Mesothelial cell of epicardium (in vitro differentiated cells): ENCODE data around the gene SORCS3. TPM values are rescaled to one million over a fixed set of nuclear protein-coding genes. Genes with fewer than 3 reads are reported as not detected.

ENCODE experiments used
- DNase-seq, 2 experiments: peaks; one replicate each; pipeline ENCODE4 v3.0.0; 2021; ENCODE audit warnings: low spot score in 2 of 2; ENCODE audit not compliant: unreplicated experiment in 2 of 2
- H3K27ac Mint-ChIP-seq: 2 replicates; pipeline ENCODE4 v1.8.0; 2021; ENCODE audit warnings: mixed read lengths
- H3K27me3 Mint-ChIP-seq: 2 replicates; pipeline ENCODE4 v1.8.0; 2021; ENCODE audit warnings: low read depth, mixed read lengths
- H3K36me3 Mint-ChIP-seq: 2 replicates; pipeline ENCODE4 v1.8.0; 2021; ENCODE audit warnings: mixed read lengths
- H3K4me1 Mint-ChIP-seq: 2 replicates; pipeline ENCODE4 v1.8.0; 2021; ENCODE audit warnings: mixed read lengths
- H3K4me3 Mint-ChIP-seq: 2 replicates; pipeline ENCODE4 v1.8.0; 2021; ENCODE audit warnings: mild to moderate bottlenecking, moderate library complexity, mixed read lengths
- H3K9me3 Mint-ChIP-seq: 2 replicates; pipeline ENCODE4 v1.8.0; 2021; ENCODE audit warnings: mixed read lengths
- CTCF ChIP-seq: fragments of 200-600 bp; sonication (generic); IDR thresholded peaks from one replicate; pipeline ENCODE4 v1.5.0; 2021; ENCODE audit warnings: antibody characterized with exemption; ENCODE audit not compliant: unreplicated experiment
- total RNA-seq: library from RNA; stranded (reverse); gene quantifications from 3 replicates; pipeline ENCODE4 v1.2.1, GENCODE V29; 2021

SORCS3 gene
- total RNA-seq, 1 donor from 2014 or later: 0.04 TPM

DNA sequence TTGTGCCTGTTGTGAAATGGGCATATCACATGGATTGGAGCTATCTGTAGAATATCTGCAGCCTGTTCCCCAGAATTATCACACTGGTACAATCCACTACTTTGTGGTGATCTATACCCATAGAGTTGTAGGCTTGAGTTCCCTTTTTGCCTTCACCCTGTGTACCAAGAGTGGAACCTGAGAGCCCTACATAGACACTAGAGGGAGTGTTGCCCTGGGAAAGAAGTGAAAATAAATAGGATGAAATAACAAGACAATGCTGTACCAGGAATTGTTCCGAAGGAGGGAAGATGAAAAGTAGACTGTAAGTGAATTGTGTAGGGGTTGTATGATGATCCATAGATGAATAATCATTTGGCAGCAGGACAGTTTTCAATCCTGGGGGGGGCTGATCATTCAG is 9.0 kb downstream of the SORCS3 start:
- H3K9me3 Mint-ChIP-seq: peaks cover 5% of the 10 kb centered on the region
- no peak overlapping the region for H3K27ac Mint-ChIP-seq
- no peaks in the 10 kb centered on the region for H3K36me3 Mint-ChIP-seq
- no peak overlapping the region for H3K4me3 Mint-ChIP-seq
- H3K4me1 Mint-ChIP-seq: no peaks in the 10 kb centered on the region
- DNase-seq: no peak
- H3K27me3 Mint-ChIP-seq: peaks cover 82% of the 10 kb centered on the region
- TF ChIP-seq CTCF: no peak

DNA sequence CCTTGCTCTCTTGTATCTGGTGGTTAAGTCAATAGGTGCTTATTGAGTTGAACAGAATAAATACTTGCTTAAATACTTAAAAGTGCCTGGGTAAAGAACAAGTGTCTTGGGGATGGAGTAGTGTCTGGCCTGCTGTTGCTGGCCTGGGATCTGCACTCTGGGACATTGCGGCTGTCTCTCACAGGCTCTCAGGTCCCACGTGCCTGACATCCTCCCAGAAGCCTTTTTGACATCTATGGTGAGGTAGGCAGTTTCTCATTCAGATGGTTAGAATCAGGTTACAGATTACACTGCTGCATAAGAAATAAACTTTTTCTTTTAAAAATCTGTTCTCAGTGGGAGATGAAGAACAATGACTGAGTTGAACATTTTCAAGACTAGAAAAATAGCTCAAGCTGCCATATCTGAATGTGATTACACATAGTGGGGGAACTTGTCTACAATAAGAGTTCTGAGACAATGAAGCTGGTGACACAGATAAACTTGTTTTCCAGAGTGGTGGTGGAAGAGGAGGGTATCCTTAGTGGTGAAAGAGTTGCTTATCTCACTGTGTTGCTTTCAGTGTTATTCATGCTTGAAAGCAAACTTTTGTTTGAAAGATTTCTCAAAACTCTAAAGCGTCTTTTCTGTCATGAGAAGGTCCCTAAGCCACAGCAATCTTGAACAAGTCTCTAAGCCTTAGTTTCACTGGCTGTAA is 9.7 kb downstream of the SORCS3 start:
- no peak overlapping the region for H3K27ac Mint-ChIP-seq
- no peak for DNase-seq
- H3K27me3 Mint-ChIP-seq: peaks cover 81% of the 10 kb centered on the region
- H3K9me3 Mint-ChIP-seq: peaks cover 5% of the 10 kb centered on the region
- no peak for TF ChIP-seq CTCF
- no peak overlapping the region for H3K4me3 Mint-ChIP-seq
- H3K4me1 Mint-ChIP-seq: no peaks in the 10 kb centered on the region
- H3K36me3 Mint-ChIP-seq: no peaks in the 10 kb centered on the region

- no peak for DNase-seq
- no peak for TF ChIP-seq CTCF
- H3K36me3 Mint-ChIP-seq: no peaks in the 10 kb centered on the region
- no peak overlapping the region for H3K27ac Mint-ChIP-seq
- peaks cover 85% of the 10 kb centered on the region for H3K27me3 Mint-ChIP-seq
- peaks cover 5% of the 10 kb centered on the region for H3K9me3 Mint-ChIP-seq
- H3K4me3 Mint-ChIP-seq: no peak overlapping the region
- no peaks in the 10 kb centered on the region for H3K4me1 Mint-ChIP-seq
These were observed 15.9 kb downstream of the SORCS3 start for GRCh38 chr10:104657036-104657435.

- no peak for DNase-seq
- Mint-ChIP-seq H3K27me3 (peaks cover 83% of the 10 kb centered on the region), H3K27ac (no peak overlapping the region), H3K9me3 (peaks cover 5% of the 10 kb centered on the region), H3K36me3 (no peaks in the 10 kb centered on the region), H3K4me1 (no peaks in the 10 kb centered on the region), H3K4me3 (no peak overlapping the region)
- TF ChIP-seq CTCF: no peak
These were observed 16.4 kb downstream of the SORCS3 start for GRCh38 chr10:104657457-104657856.

- Mint-ChIP-seq H3K27ac (no peak overlapping the region), H3K4me1 (no peaks in the 10 kb centered on the region), H3K9me3 (peaks cover 5% of the 10 kb centered on the region), H3K36me3 (no peaks in the 10 kb centered on the region), H3K27me3 (peaks cover 86% of the 10 kb centered on the region), H3K4me3 (no peak overlapping the region)
- no peak for TF ChIP-seq CTCF
- DNase-seq: no peak
These were observed 17.0 kb downstream of the SORCS3 start for GRCh38 chr10:104658067-104658466.

DNA sequence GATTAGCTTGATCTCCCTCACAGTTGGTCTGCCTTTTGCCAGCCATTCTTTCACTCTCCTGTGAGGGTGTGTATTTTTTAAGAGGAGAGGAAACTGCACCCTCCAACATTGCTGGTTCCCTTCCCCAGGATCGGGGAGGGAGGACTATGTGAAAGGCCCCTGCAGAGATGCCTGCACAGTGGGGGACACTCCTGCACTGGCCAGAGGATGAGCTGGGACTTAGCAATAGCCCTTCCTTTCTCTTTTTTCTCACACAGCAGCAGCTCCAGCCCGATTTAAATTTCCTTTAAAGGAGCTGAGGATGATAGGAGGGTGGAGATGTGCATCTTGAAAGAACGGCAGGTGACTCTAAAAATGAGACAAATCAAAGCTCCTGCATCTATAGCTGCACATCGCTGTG is 18.7 kb downstream of the SORCS3 start:
- no peaks in the 10 kb centered on the region for H3K4me1 Mint-ChIP-seq
- H3K27me3 Mint-ChIP-seq: peaks cover 90% of the 10 kb centered on the region
- DNase-seq: no peak
- no peak for TF ChIP-seq CTCF
- no peak overlapping the region for H3K27ac Mint-ChIP-seq
- no peak overlapping the region for H3K4me3 Mint-ChIP-seq
- H3K36me3 Mint-ChIP-seq: no peaks in the 10 kb centered on the region
- H3K9me3 Mint-ChIP-seq: no peaks in the 10 kb centered on the region
